HepG2 (cell line): ENCODE measurements around the gene UBE2H.

Experiments used
- ASH2L ChIP-seq: fragments of 300-600, 200-600 bp; sonication (generic); IDR thresholded peaks from 2 replicates; pipeline ENCODE4 v1.7.0; 2017; ENCODE audit warnings: low read depth, mild to moderate bottlenecking, moderate library complexity, mixed read lengths, low read length; ENCODE audit not compliant: insufficient read length
- BRCA1 ChIP-seq: sonication (generic); formaldehyde crosslinking; IDR thresholded peaks from 2 replicates; pipeline ENCODE4 v1.4.0; 2020; ENCODE audit warnings: missing genetic modification reagents
- POLR2AphosphoS5 ChIP-seq: IDR thresholded peaks from 2 replicates; pipeline ENCODE4 v1.6.1; 2012; ENCODE audit warnings: low read depth, low read length
- TF ChIP-seq, protein P1 (sequence below): sonication (generic); formaldehyde crosslinking; IDR thresholded peaks from 2 replicates; pipeline ENCODE4 v1.5.0; 2020; ENCODE audit warnings: mild to moderate bottlenecking, missing genetic modification reagents, borderline replicate concordance
- TF ChIP-seq, protein P2 (sequence below), 2 experiments: IDR thresholded peaks; 2 replicates each; pipeline ENCODE4 v1.6.1; 2011 to 2012; ENCODE audit warnings: low read length in 2 of 2, borderline replicate concordance in 1 of 2, low read depth in 1 of 2, mild to moderate bottlenecking in 1 of 2, moderate library complexity in 1 of 2
- TF ChIP-seq, protein P3 (sequence below): sonication (generic); formaldehyde crosslinking; IDR thresholded peaks from 2 replicates; pipeline ENCODE4 v1.4.0; 2020; ENCODE audit warnings: missing genetic modification reagents, borderline replicate concordance
- TF ChIP-seq, protein P4 (sequence below): sonication (generic); formaldehyde crosslinking; IDR thresholded peaks from 2 replicates; pipeline ENCODE4 v1.5.0; 2020; ENCODE audit warnings: missing genetic modification reagents

DNA sequence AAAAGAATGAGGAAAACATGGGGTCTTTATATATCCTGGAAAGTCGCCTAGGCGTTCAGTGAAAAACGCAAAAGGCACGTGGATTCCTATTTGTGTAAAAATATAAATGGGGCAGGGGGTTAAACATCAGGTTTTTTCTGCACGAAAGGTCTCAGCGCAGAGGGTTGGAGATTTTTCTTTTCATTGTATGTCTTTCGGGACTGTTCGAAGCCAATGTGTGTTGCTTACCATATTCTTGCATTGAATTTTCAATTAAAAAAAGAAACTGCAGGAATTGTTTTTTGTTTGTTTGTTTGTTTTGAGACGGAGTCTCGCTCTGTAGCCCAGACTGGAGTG, 169.2 kb downstream of the UBE2H start:
- TF ChIP-seq, protein P1, sequence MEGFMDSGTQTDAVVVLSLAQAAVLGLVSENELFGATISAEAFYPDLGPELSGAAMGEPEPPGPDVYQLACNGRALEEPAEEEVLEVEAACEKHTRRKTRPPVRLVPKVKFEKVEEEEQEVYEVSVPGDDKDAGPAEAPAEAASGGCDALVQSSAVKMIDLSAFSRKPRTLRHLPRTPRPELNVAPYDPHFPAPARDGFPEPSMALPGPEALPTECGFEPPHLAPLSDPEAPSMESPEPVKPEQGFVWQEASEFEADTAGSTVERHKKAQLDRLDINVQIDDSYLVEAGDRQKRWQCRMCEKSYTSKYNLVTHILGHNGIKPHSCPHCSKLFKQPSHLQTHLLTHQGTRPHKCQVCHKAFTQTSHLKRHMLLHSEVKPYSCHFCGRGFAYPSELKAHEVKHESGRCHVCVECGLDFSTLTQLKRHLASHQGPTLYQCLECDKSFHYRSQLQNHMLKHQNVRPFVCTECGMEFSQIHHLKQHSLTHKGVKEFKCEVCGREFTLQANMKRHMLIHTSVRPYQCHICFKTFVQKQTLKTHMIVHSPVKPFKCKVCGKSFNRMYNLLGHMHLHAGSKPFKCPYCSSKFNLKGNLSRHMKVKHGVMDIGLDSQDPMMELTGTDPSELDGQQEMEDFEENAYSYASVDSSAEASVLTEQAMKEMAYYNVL (CRISPR knock-in tag), result no peak
- TF ChIP-seq, protein P2, sequence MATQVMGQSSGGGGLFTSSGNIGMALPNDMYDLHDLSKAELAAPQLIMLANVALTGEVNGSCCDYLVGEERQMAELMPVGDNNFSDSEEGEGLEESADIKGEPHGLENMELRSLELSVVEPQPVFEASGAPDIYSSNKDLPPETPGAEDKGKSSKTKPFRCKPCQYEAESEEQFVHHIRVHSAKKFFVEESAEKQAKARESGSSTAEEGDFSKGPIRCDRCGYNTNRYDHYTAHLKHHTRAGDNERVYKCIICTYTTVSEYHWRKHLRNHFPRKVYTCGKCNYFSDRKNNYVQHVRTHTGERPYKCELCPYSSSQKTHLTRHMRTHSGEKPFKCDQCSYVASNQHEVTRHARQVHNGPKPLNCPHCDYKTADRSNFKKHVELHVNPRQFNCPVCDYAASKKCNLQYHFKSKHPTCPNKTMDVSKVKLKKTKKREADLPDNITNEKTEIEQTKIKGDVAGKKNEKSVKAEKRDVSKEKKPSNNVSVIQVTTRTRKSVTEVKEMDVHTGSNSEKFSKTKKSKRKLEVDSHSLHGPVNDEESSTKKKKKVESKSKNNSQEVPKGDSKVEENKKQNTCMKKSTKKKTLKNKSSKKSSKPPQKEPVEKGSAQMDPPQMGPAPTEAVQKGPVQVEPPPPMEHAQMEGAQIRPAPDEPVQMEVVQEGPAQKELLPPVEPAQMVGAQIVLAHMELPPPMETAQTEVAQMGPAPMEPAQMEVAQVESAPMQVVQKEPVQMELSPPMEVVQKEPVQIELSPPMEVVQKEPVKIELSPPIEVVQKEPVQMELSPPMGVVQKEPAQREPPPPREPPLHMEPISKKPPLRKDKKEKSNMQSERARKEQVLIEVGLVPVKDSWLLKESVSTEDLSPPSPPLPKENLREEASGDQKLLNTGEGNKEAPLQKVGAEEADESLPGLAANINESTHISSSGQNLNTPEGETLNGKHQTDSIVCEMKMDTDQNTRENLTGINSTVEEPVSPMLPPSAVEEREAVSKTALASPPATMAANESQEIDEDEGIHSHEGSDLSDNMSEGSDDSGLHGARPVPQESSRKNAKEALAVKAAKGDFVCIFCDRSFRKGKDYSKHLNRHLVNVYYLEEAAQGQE (IDR thresholded peaks at IDR 0.05; ENCODE audit: borderline replicate concordance in 1 of 2, low read depth in 1 of 2, low read length in 2 of 2), result no peak
- no peak for TF ChIP-seq POLR2AphosphoS5
- TF ChIP-seq, protein P3, sequence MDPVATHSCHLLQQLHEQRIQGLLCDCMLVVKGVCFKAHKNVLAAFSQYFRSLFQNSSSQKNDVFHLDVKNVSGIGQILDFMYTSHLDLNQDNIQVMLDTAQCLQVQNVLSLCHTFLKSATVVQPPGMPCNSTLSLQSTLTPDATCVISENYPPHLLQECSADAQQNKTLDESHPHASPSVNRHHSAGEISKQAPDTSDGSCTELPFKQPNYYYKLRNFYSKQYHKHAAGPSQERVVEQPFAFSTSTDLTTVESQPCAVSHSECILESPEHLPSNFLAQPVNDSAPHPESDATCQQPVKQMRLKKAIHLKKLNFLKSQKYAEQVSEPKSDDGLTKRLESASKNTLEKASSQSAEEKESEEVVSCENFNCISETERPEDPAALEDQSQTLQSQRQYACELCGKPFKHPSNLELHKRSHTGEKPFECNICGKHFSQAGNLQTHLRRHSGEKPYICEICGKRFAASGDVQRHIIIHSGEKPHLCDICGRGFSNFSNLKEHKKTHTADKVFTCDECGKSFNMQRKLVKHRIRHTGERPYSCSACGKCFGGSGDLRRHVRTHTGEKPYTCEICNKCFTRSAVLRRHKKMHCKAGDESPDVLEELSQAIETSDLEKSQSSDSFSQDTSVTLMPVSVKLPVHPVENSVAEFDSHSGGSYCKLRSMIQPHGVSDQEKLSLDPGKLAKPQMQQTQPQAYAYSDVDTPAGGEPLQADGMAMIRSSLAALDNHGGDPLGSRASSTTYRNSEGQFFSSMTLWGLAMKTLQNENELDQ (CRISPR knock-in tag), result no peak
- TF ChIP-seq, protein P4, sequence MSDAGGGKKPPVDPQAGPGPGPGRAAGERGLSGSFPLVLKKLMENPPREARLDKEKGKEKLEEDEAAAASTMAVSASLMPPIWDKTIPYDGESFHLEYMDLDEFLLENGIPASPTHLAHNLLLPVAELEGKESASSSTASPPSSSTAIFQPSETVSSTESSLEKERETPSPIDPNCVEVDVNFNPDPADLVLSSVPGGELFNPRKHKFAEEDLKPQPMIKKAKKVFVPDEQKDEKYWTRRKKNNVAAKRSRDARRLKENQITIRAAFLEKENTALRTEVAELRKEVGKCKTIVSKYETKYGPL (CRISPR knock-in tag), result no peak
- no peak for TF ChIP-seq BRCA1
- TF ChIP-seq ASH2L, result no peak
